ENCODE data around the gene SLC25A24.

Gene SLC25A24

GRCh38 chr1:108089477-108089876 lies 110.7 kb downstream of the SLC25A24 start:
- TF ChIP-seq CTCF (IDR thresholded peaks at IDR 0.05; ENCODE audit: borderline replicate concordance, insufficient read depth, low read depth, low read length) = no peak
- H3K4me3 ChIP-seq (ENCODE audit: low read depth, low read length) = no peak overlapping the region

GRCh38 chr1:108085628-108086027 lies 114.5 kb downstream of the SLC25A24 start:
- TF ChIP-seq CTCF (IDR thresholded peaks at IDR 0.05; ENCODE audit: borderline replicate concordance, insufficient read depth, low read depth, low read length) = no peak
- no peak overlapping the region for H3K4me3 ChIP-seq (ENCODE audit: low read depth, low read length)

GRCh38 chr1:108084866-108085477 lies 115.2 kb downstream of the SLC25A24 start:
- H3K4me3 ChIP-seq (ENCODE audit: low read depth, low read length) = no peak overlapping the region
- no peak for TF ChIP-seq CTCF (IDR thresholded peaks at IDR 0.05; ENCODE audit: borderline replicate concordance, insufficient read depth, low read depth, low read length)
